Endodermal cell (in vitro differentiated cells): Measurements from ENCODE around the gene MYO16. TPM values are rescaled to one million over a fixed set of nuclear protein-coding genes. Genes with fewer than 3 reads are reported as not detected.

Experiments used
- DNase-seq: peaks from one replicate; pipeline ENCODE4 v3.0.0-alpha.2; 2017
- H3K27ac ChIP-seq: 2 replicates; pipeline ENCODE4 v1.5.1; 2013; ENCODE audit warnings: mild to moderate bottlenecking, low read depth, low read length, moderate library complexity
- H3K27me3 ChIP-seq: 2 replicates; pipeline ENCODE4 v1.6.1; 2013; ENCODE audit warnings: mild to moderate bottlenecking, low read length, moderate library complexity; ENCODE audit not compliant: insufficient read depth, control insufficient read depth, poor library complexity, severe bottlenecking
- H3K36me3 ChIP-seq: 2 replicates; pipeline ENCODE4 v1.7.0; 2013; ENCODE audit warnings: mild to moderate bottlenecking, low read length, moderate library complexity; ENCODE audit not compliant: control insufficient read depth, insufficient read depth
- H3K4me1 ChIP-seq: one replicate; pipeline ENCODE4 v1.7.0; 2013; ENCODE audit warnings: low read length; ENCODE audit not compliant: control insufficient read depth, insufficient read depth
- H3K4me3 ChIP-seq: 2 replicates; pipeline ENCODE4 v1.5.1; 2013; ENCODE audit warnings: mild to moderate bottlenecking, low read length, moderate library complexity
- H3K9ac ChIP-seq: 2 replicates; pipeline ENCODE4 v1.6.1; 2013; ENCODE audit warnings: mild to moderate bottlenecking, low read length, moderate library complexity; ENCODE audit not compliant: poor library complexity, severe bottlenecking; ENCODE audit errors: extremely low read depth
- H3K9me3 ChIP-seq: 2 replicates; pipeline ENCODE4 v1.6.1; 2013; ENCODE audit warnings: mild to moderate bottlenecking, low read length, moderate library complexity; ENCODE audit not compliant: control insufficient read depth
- H3K27ac Mint-ChIP-seq: 2 replicates; pipeline ENCODE4 v1.8.0; 2020; ENCODE audit warnings: mixed read lengths
- H3K27me3 Mint-ChIP-seq: 2 replicates; pipeline ENCODE4 v1.8.0; 2021; ENCODE audit warnings: mild to moderate bottlenecking, mixed read lengths; ENCODE audit not compliant: insufficient read depth
- H3K36me3 Mint-ChIP-seq: 2 replicates; pipeline ENCODE4 v1.8.0; 2020; ENCODE audit warnings: low read depth, mixed read lengths
- H3K4me1 Mint-ChIP-seq: 2 replicates; pipeline ENCODE4 v1.8.0; 2020; ENCODE audit warnings: mixed read lengths
- H3K4me3 Mint-ChIP-seq: 2 replicates; pipeline ENCODE4 v1.8.0; 2020; ENCODE audit warnings: mild to moderate bottlenecking, moderate library complexity, mixed read lengths
- H3K9me3 Mint-ChIP-seq: 2 replicates; pipeline ENCODE4 v1.8.0; 2020; ENCODE audit warnings: mild to moderate bottlenecking, mixed read lengths
- CTCF ChIP-seq: fragments of 200-600 bp; sonication (generic); conservative IDR thresholded peaks from 2 replicates; pipeline ENCODE4 v1.5.0; 2021; ENCODE audit warnings: antibody characterized with exemption, mild to moderate bottlenecking
- WGBS, 2 experiments: methylation state at CpG; one replicate each; pipeline versions ENCODE4 v1.1.5 to v1.1.7; 2013; ENCODE audit warnings: missing lambda C conversion rate in 2 of 2, mixed read lengths in 1 of 2; ENCODE audit not compliant: insufficient coverage in 1 of 2, insufficient read length in 1 of 2; 5-methylcytosine and 5-hydroxymethylcytosine counted together
- total RNA-seq, 2 donors: library from RNA; stranded (reverse); fragmentation: NEBNext Ultra II Directional in 1 of 2; extraction: Animal tissue kit (Norgen Biotek cat#: 25700) in 1 of 2; gene quantifications; 2 replicates in 1 of 2; 3 replicates in 1 of 2; pipeline ENCODE4 v1.2.1, GENCODE V29; 2021

The MYO16 gene
- total RNA-seq, 2 donors from 2014 or later, result 0.70 to 1.2 TPM

GRCh38 chr13:109119896-109120295, 490.5 kb downstream of the MYO16 start:
- no peaks in the 10 kb centered on the region for H3K36me3 ChIP-seq
- Mint-ChIP-seq H3K4me3 (no peak overlapping the region), H3K27me3 (no peaks in the 10 kb centered on the region)

GRCh38 chr13:109121826-109122225, 492.4 kb downstream of the MYO16 start:
- no peaks in the 10 kb centered on the region for H3K27me3 ChIP-seq
- no peaks in the 10 kb centered on the region for H3K36me3 ChIP-seq
- H3K4me3 ChIP-seq, result no peak overlapping the region
- no peak for DNase-seq
- TF ChIP-seq CTCF, result no peak
- Mint-ChIP-seq H3K27me3 (no peaks in the 10 kb centered on the region), H3K27ac (no peak overlapping the region), H3K4me3 (no peak overlapping the region), H3K9me3 (no peaks in the 10 kb centered on the region), H3K4me1 (peaks cover 17% of the 10 kb centered on the region), H3K36me3 (no peaks in the 10 kb centered on the region)
- no peaks in the 10 kb centered on the region for H3K9me3 ChIP-seq
- no peak overlapping the region for H3K27ac ChIP-seq
- peaks cover 3% of the 10 kb centered on the region for H3K4me1 ChIP-seq
- WGBS, 2 experiments, result 96 to 100% methylated on average over 4 to 5 of the region's 5 CpGs
- no peak overlapping the region for H3K9ac ChIP-seq

More at GRCh38 chr13:109119896-109120295, 490.5 kb downstream of the MYO16 start:
- H3K4me1 Mint-ChIP-seq, result peaks cover 17% of the 10 kb centered on the region
- no peak overlapping the region for H3K27ac Mint-ChIP-seq
- TF ChIP-seq CTCF, result no peak
- H3K9me3 Mint-ChIP-seq, result no peaks in the 10 kb centered on the region
- Histone ChIP-seq H3K4me1 (peaks cover 3% of the 10 kb centered on the region), H3K9ac (no peak overlapping the region), H3K27ac (no peak overlapping the region), H3K9me3 (no peaks in the 10 kb centered on the region), H3K4me3 (no peak overlapping the region), H3K27me3 (no peaks in the 10 kb centered on the region)
- no peaks in the 10 kb centered on the region for H3K36me3 Mint-ChIP-seq
- no peak for DNase-seq
- WGBS, 2 experiments, result 94% methylated on average over 1 of the region's 1 CpG; no CpG with 5 or more reads in 1 of the 2 experiments

- no peaks in the 10 kb centered on the region for H3K36me3 Mint-ChIP-seq
- no peaks in the 10 kb centered on the region for H3K27me3 Mint-ChIP-seq
- TF ChIP-seq CTCF, result peak; percentile 46
- no peak overlapping the region for H3K4me3 ChIP-seq
- H3K9ac ChIP-seq, result no peak overlapping the region
- peak; percentile 63 for DNase-seq
- H3K27ac ChIP-seq, result no peak overlapping the region
- H3K27me3 ChIP-seq, result no peaks in the 10 kb centered on the region
- 86 to 89% methylated on average over 1 to 2 of the region's 2 CpGs for WGBS, 2 experiments
- peaks cover 3% of the 10 kb centered on the region for H3K4me1 ChIP-seq
- H3K27ac Mint-ChIP-seq, result peak overlapping the region; percentile 37
- H3K36me3 ChIP-seq, result no peaks in the 10 kb centered on the region
- H3K9me3 Mint-ChIP-seq, result no peaks in the 10 kb centered on the region
- H3K9me3 ChIP-seq, result no peaks in the 10 kb centered on the region
- no peak overlapping the region for H3K4me3 Mint-ChIP-seq
- H3K4me1 Mint-ChIP-seq, result peaks cover 17% of the 10 kb centered on the region
Measured at GRCh38 chr13:109123971-109124370, 494.6 kb downstream of the MYO16 start.
